Measurements from ENCODE around the gene SERINC4.
A peak's percentile ranks its signal among the peaks of the same experiment; 100 is the strongest.
"Not testable (repeated sequence)": the region's sequence is repeated elsewhere in the genome, so short reads cannot be mapped to it uniquely, and the experiment has no call there.

The SERINC4 gene

GRCh38 chr15:43799945-43800285 is at the start of gene SERINC4:
Gene SERINC4 (minus strand): TSS chr15:43800220. CDS start chr15:43799986, 234 bp downstream.
- DNase-seq = no peak

GRCh38 chr15:43845421-43845820 is 45.4 kb upstream of the SERINC4 start:
- no peak for DNase-seq

DNA sequence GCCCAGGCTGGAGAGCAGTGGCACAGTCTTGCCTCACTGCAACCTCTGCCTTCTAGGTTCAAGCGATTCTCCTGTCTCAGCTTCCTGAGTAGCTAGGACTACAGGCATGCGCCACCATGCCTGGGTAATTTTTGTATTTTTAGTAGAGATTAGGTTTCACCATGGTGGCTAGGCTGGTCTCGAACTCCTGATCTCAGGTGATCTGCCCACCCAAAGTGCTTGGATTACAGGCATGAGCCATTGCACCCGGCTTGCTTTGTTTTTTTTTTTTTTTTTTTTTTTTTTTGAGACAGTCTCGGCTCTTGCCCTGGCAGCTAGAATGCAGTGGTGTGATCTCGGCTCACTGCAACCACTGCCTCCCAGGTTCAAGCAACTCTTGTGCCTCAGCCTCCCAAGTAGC is 32.5 kb upstream of the SERINC4 start:
- DNase-seq = not testable (repeated sequence)

- not testable (repeated sequence) for DNase-seq
Observed at GRCh38 chr15:43831519-43832052, 31.6 kb upstream of the SERINC4 start.

GRCh38 chr15:43830691-43831275 is 30.8 kb upstream of the SERINC4 start:
- DNase-seq = not testable (repeated sequence)

- DNase-seq = not testable (repeated sequence)
Observed at GRCh38 chr15:43829951-43830540, 30.0 kb upstream of the SERINC4 start.

- no peak for DNase-seq
Observed at GRCh38 chr15:43828061-43828657, 28.1 kb upstream of the SERINC4 start.

DNA sequence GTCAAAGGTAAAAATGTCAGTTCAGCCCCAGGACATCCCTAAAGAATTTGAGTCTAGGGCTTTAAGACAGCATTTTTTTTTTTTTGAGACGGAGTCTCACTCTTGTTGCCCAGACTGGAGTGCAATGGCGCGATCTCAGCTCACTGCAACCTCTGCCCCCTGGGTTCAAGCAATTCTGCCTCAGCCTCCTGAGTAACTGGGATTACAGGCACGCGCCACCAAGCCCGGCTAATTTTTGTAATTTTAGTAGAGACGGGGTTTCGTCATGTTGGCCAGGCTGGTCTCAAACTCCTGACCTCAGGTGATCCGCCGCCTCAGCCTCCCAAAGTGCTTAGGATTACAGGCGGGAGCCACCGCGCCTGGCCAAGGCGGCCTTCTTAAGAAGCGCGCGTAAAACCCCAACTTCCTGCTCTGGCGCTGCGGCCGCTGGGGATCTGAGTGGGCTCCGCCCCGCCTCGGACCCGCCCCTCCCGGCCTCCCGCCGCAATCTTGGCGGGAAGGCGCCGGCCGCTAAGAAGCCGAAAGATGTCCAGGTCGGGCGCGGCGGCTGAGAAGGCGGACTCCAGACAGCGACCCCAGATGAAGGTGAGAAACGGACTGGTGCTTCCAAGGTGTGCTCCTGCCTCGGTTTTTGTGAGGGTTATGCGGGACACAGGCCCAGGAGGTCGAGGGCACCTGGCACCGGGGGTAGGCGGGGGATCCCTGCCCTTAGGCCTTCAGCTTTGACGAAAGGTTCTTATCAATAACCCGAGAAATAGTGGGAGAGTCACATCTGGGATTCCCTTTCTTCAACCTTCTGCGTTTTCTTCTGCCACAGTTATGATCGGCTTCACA is 26.7 kb upstream of the SERINC4 start, which contains the start of gene WDR76:
TSS of gene WDR76 (plus strand) at position 495 of the 834 bp plus-strand sequence. CDS start at position 526, 31 bp downstream.
- DNase-seq = peak; percentile 67

GRCh38 chr15:43826029-43826507 is 26.0 kb upstream of the SERINC4 start:
- no peak for DNase-seq

DNA sequence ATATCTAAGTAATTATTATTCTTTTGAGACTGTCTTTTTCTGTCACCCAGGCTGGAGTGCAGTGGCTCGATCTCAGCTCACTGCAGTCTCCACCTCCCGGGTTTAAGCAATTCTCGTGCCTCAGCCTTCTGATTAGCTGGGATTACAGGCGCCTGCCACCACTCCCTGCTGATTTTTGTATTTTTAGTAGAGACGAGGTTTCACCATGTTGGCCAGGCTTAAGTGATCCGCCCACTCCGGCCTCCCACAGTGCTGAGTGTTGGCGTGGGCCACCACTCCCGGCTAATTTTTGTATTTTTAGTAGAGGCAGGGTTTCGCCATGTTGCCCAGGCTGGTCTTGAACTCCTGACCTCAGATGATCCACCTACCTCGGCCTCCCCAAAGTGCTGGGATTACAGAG is 25.3 kb upstream of the SERINC4 start:
- DNase-seq = not testable (repeated sequence)

- DNase-seq = peak; percentile 88
Observed at GRCh38 chr15:43824302-43825246, 24.6 kb upstream of the SERINC4 start, which contains the start of gene MFAP1. Gene MFAP1 (minus strand): TSS chr15:43824690. CDS start chr15:43824569, 121 bp downstream.

- DNase-seq = no peak
Observed at GRCh38 chr15:43821505-43821904, 21.5 kb upstream of the SERINC4 start.

DNA sequence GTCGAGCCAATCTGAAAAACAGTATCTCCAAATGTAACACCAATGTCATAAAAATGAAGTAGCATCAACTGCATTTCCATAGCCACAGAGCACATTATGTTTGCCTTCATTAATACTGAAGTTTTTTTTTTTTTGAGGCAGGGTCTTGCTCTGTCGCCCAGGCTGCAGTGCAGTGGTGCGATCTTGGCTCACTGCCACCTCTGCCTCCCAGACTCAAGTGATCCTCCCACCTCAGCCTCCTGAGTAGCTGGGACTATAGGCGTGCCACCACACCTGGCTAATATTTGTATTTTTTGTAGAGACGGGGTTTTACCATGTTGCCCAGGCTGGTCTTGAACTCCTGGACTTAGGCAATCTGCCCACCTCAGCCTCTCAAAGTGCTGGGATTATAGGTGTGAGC is 15.0 kb upstream of the SERINC4 start:
- not testable (repeated sequence) for DNase-seq

- DNase-seq = no peak
Observed at GRCh38 chr15:43808960-43809678, 9.1 kb upstream of the SERINC4 start.

DNA sequence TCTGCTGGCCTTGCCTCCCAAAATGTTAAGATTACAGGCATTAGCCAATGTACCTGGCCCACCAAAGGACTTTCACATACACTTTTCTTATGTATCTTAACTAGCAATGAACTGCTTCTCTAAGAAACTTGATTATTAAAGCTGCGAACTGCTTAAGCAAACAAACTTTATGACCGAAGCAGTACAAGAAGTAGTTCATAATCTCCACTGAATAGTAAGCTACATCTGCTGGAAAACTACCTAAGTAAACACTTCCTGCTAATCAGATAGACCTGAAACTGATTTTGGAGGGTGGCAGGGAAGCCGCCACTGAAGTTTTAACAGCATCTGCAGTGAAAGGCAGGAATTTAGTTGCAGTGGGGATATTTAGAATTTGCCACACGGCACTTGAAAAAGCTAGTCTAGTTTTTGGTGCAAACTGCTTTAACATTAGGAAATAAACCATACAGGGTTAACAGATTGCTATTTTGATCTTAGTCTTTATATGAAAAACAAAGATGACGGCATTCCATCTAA is 8.5 kb upstream of the SERINC4 start:
- DNase-seq = no peak

GRCh38 chr15:43802676-43803075 is 2.7 kb upstream of the SERINC4 start:
- DNase-seq = not testable (repeated sequence)

DNA sequence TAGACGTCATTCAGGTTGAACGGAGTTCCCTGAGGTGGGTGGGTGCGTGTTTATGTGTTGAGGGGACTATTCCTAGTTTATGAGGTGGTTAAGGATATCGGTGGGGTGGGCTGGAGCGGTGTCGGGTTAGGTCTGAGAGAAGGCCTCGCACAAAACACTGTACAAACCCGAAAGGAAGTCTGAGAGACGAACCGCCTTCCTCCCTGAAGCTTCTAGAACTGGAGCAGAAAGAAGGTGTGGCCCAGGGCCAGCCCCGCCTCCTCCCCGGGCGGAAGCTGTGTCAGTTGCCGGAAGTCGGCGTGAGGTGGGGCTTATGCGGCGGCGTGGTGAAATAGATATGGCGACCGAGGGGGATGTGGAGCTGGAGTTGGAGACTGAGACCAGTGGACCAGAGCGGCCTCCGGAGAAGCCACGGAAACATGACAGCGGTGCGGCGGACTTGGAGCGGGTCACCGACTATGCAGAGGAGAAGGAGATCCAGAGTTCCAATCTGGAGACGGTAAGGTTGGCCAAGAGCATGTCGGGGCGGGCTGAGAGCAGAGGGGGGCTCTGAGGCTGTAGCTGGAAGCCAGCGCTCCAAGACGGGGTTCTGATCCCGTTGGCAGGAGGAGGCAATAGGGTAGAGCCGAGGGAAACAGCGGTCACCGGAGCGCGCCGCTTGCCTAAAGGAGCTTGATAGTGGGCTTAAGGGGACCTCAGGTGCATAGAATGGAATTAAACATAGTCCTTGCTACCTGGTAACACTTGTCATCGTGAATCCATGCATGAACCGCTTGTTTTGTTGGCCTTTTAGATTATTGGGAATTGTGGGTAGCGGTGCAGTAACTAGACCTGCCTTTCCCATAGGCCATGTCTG is 494 bp upstream of the SERINC4 start, which contains the start of gene HYPK:
TSS of gene HYPK (plus strand) at position 314 of the 856 bp plus-strand sequence. CDS start at position 338, 24 bp downstream.
- peak; percentile 56 for DNase-seq

GRCh38 chr15:43799209-43799944 is 643 bp downstream of the SERINC4 start:
- no peak for DNase-seq

- DNase-seq = no peak
Observed at GRCh38 chr15:43796566-43796965, 3.5 kb downstream of the SERINC4 start.

All from NCI-H1105 treated with DMSO at 0.1 percent for 48 hours (cell line).